B cell (primary cell): ENCODE data around the gene FLAD1.

Source experiments
- CTCF ChIP-seq: fragments of 200-600 bp; IDR thresholded peaks from one replicate; pipeline ENCODE4 v1.8.0; 2022; ENCODE audit warnings: antibody characterized with exemption, mild to moderate bottlenecking
- EZH2 ChIP-seq: IDR thresholded peaks from 2 replicates; pipeline ENCODE4 v1.6.1; 2012; ENCODE audit warnings: borderline replicate concordance, low read depth, mild to moderate bottlenecking, moderate library complexity, low read length; ENCODE audit not compliant: insufficient read depth, poor library complexity, severe bottlenecking

DNA sequence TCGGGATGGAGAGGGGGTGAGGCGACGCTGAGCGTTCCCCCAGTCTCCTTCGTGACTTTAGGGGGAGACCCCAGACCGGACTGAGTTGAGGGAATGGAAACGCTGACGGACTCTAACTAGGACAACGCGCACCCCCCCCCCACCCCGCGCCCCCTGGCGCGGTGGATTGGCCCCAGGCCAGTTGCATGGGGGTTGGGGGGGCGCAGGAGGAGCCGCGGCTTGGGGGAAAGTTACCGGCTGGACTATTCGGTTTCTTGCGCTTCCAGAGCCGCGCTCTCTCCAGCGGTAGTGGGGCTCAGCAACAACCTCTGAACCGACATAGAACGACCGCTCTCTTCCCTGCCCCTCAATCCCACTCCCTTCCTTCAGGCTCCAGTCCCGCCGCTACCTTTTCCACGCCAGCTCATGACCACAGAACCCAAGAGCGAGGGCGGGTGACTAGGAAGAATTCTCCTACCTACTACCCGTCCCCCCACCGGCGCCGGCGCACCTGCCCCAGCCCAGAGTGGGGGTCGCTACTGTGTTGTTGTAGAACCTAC, 20.2 kb downstream of the FLAD1 start:
- TF ChIP-seq CTCF (no peak), EZH2 (no peak)
